Liver (tissue), 3 donors: ENCODE data around the gene LRMDA.

Source experiments
- ATF3 ChIP-seq: IDR thresholded peaks from 2 replicates; pipeline ENCODE4 v1.6.1; 2016; ENCODE audit warnings: antibody characterized with exemption
- EGR1 ChIP-seq, 2 donors: IDR thresholded peaks; 2 replicates each; pipeline ENCODE4 v1.6.1; 2016 to 2018; ENCODE audit warnings: antibody characterized with exemption in 2 of 2, low read depth in 2 of 2
- FOXA1 ChIP-seq: IDR thresholded peaks from 2 replicates; pipeline ENCODE4 v1.6.1; 2016; ENCODE audit warnings: antibody characterized with exemption
- GABPA ChIP-seq, 2 donors: IDR thresholded peaks in 1 of 2; conservative IDR thresholded peaks in 1 of 2; 2 replicates each; pipeline ENCODE4 v1.6.1; 2016; ENCODE audit warnings: antibody characterized with exemption in 2 of 2, mild to moderate bottlenecking in 1 of 2, moderate library complexity in 1 of 2
- HNF4A ChIP-seq, 2 donors: conservative IDR thresholded peaks; 2 replicates each; pipeline ENCODE4 v1.6.1; 2016; ENCODE audit warnings: antibody characterized with exemption in 2 of 2, mild to moderate bottlenecking in 2 of 2
- JUND ChIP-seq, 2 donors: IDR thresholded peaks; 2 replicates each; pipeline ENCODE4 v1.6.1; 2016; ENCODE audit warnings: antibody characterized with exemption in 2 of 2
- MAX ChIP-seq: IDR thresholded peaks from 2 replicates; pipeline ENCODE4 v1.6.1; 2016; ENCODE audit warnings: antibody characterized with exemption
- RXRA ChIP-seq, 2 donors: IDR thresholded peaks; 2 replicates each; pipeline ENCODE4 v1.6.1; 2017 to 2018; ENCODE audit warnings: antibody characterized with exemption in 2 of 2, mild to moderate bottlenecking in 1 of 2
- TAF1 ChIP-seq: conservative IDR thresholded peaks from 2 replicates; pipeline ENCODE4 v1.6.1; 2016; ENCODE audit warnings: antibody characterized with exemption, mild to moderate bottlenecking
- TF ChIP-seq, protein P1 (sequence below): fragments of 150-350 bp; IDR thresholded peaks from 2 replicates; pipeline ENCODE4 v1.5.1; 2017; ENCODE audit warnings: improper control_type of control experiment, low read depth, low read length; ENCODE audit not compliant: missing input control
- TF ChIP-seq, protein P2 (sequence below): IDR thresholded peaks from 2 replicates; pipeline ENCODE4 v1.6.1; 2016; ENCODE audit warnings: antibody characterized with exemption, mild to moderate bottlenecking
- donor health status: healthy.
- donor health status: healthy.

DNA sequence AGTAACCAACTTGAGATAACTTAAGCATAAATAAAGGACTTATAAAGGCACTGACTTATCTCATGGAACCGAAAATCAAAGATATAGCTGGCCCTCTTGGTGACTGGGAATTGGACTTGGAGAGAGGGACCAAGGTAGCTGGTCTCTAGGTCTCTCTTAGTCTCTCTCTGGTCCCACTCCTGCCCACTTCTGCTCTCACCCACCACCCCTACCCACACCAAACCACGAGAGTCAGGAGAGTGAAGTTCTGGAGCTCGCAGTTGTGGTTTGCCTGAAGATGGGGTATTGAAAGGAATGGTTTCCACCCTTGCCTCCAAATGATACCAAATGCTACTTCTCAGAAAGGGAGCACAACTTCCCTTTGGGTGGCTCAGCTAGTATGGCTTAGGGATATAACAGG lies 216.3 kb downstream of the LRMDA start:
- TF ChIP-seq, protein P1, sequence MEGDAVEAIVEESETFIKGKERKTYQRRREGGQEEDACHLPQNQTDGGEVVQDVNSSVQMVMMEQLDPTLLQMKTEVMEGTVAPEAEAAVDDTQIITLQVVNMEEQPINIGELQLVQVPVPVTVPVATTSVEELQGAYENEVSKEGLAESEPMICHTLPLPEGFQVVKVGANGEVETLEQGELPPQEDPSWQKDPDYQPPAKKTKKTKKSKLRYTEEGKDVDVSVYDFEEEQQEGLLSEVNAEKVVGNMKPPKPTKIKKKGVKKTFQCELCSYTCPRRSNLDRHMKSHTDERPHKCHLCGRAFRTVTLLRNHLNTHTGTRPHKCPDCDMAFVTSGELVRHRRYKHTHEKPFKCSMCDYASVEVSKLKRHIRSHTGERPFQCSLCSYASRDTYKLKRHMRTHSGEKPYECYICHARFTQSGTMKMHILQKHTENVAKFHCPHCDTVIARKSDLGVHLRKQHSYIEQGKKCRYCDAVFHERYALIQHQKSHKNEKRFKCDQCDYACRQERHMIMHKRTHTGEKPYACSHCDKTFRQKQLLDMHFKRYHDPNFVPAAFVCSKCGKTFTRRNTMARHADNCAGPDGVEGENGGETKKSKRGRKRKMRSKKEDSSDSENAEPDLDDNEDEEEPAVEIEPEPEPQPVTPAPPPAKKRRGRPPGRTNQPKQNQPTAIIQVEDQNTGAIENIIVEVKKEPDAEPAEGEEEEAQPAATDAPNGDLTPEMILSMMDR = no peak
- TF ChIP-seq, protein P2, sequence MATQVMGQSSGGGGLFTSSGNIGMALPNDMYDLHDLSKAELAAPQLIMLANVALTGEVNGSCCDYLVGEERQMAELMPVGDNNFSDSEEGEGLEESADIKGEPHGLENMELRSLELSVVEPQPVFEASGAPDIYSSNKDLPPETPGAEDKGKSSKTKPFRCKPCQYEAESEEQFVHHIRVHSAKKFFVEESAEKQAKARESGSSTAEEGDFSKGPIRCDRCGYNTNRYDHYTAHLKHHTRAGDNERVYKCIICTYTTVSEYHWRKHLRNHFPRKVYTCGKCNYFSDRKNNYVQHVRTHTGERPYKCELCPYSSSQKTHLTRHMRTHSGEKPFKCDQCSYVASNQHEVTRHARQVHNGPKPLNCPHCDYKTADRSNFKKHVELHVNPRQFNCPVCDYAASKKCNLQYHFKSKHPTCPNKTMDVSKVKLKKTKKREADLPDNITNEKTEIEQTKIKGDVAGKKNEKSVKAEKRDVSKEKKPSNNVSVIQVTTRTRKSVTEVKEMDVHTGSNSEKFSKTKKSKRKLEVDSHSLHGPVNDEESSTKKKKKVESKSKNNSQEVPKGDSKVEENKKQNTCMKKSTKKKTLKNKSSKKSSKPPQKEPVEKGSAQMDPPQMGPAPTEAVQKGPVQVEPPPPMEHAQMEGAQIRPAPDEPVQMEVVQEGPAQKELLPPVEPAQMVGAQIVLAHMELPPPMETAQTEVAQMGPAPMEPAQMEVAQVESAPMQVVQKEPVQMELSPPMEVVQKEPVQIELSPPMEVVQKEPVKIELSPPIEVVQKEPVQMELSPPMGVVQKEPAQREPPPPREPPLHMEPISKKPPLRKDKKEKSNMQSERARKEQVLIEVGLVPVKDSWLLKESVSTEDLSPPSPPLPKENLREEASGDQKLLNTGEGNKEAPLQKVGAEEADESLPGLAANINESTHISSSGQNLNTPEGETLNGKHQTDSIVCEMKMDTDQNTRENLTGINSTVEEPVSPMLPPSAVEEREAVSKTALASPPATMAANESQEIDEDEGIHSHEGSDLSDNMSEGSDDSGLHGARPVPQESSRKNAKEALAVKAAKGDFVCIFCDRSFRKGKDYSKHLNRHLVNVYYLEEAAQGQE = no peak
- TF ChIP-seq MAX = no peak
- TF ChIP-seq EGR1 (IDR thresholded peaks at IDR 0.05; ENCODE audit: low read depth in 2 of 2) = no peak
- TF ChIP-seq JUND (IDR thresholded peaks at IDR 0.05) = no peak
- TF ChIP-seq HNF4A (conservative IDR thresholded peaks at IDR 0.05) = no peak
- TF ChIP-seq ATF3 = no peak
- TF ChIP-seq TAF1 = no peak
- TF ChIP-seq GABPA (IDR thresholded peaks at IDR 0.05 in 1 of 2, conservative IDR thresholded peaks at IDR 0.05 in 1 of 2) = no peak
- no peak for TF ChIP-seq FOXA1
- TF ChIP-seq RXRA (IDR thresholded peaks at IDR 0.05) = no peak
